HepG2 (cell line): ENCODE data around the gene GPR39. TPM values are rescaled to one million over a fixed set of nuclear protein-coding genes. Genes with fewer than 3 reads are reported as not detected.

ENCODE experiments used
- ATAC-seq: fragments of 200-7000 bp; cut with Tn5 transposase; 3 replicates; pipeline ENCODE4 v1.9.1; 2020; ENCODE audit warnings: mild to moderate bottlenecking, moderate library complexity
- BruUV-seq: library from RNA; stranded (reverse); fragments of 400-500 nt; replicated peaks from 2 replicates; lab custom pipeline; 2021; lab: Mats Ljungman, UMichigan
- CTCF ChIA-PET: fragments of 300-600 bp; formaldehyde crosslinking; extraction: SDS; loops from one replicate; lab custom pipeline; 2021; ENCODE audit warnings: low total read pairs, inconsistent platforms, low intra/inter-chr PET ratio; lab: Yijun Ruan, JAX
- POLR2A ChIA-PET: fragments of 350-600 bp; sonication (Branson Sonifier 250); formaldehyde crosslinking; loops from one replicate; lab custom pipeline; 2020; ENCODE audit warnings: antibody characterized with exemption, inconsistent platforms; lab: Yijun Ruan, JAX
- DNase-seq: peaks from one replicate; pipeline ENCODE4 v3.0.0-alpha.2; 2015; ENCODE audit warnings: low spot score
- FAIRE-seq: peaks from 3 replicates; lab custom pipeline; 2011; peaks lifted over from hg19 to GRCh38; lab: Jason Lieb, UNC
- H2AFZ ChIP-seq: one replicate; pipeline ENCODE4 v1.6.1; 2011; ENCODE audit warnings: low read length, inconsistent platforms
- H3K27ac ChIP-seq: fragments of 300-600 bp; 3 replicates; pipeline ENCODE4 v1.8.0; 2011; ENCODE audit warnings: mixed run types, mild to moderate bottlenecking, mixed read lengths, low read length, inconsistent platforms; ENCODE audit not compliant: insufficient read depth; ENCODE audit errors: extremely low read length
- H3K27me3 ChIP-seq, 2 experiments: fragments of 200-600 bp in 1 of 2; 2 replicates in 1 of 2; 3 replicates in 1 of 2; pipeline versions ENCODE4 v1.6.0 to v1.8.0; 2011; ENCODE audit warnings: low read length in 2 of 2, mild to moderate bottlenecking in 2 of 2, moderate library complexity in 2 of 2, inconsistent platforms in 1 of 2; ENCODE audit not compliant: insufficient read depth in 2 of 2, control insufficient read depth in 1 of 2
- H3K36me3 ChIP-seq, 2 experiments: fragments of 200-600 bp in 1 of 2; replicated peaks in 1 of 2; 2 replicates in 1 of 2; 3 replicates in 1 of 2; pipeline versions ENCODE4 v1.5.1 to v1.8.0; 2011; ENCODE audit warnings: low read length in 2 of 2, inconsistent platforms in 1 of 2; ENCODE audit not compliant: insufficient read depth in 2 of 2, control insufficient read depth in 1 of 2
- H3K4me1 ChIP-seq: 2 replicates; pipeline ENCODE4 v1.5.1; 2012; ENCODE audit warnings: low read length, inconsistent platforms; ENCODE audit not compliant: insufficient read depth
- H3K4me2 ChIP-seq: 2 replicates; pipeline ENCODE4 v1.6.0; 2011; ENCODE audit warnings: low read depth, low read length, inconsistent platforms
- H3K4me3 ChIP-seq, 3 experiments: fragments of 200-600 bp in 1 of 3; sonication (generic), shearing (Covaris generic) in 1 of 3; replicated peaks in 1 of 3; 2 replicates each; pipeline ENCODE4 v1.5.1; 2011 to 2016; ENCODE audit warnings: low read length in 3 of 3, inconsistent platforms in 2 of 3, low read depth in 2 of 3, mild to moderate bottlenecking in 2 of 3, control low read depth in 1 of 3, mixed read lengths in 1 of 3; ENCODE audit not compliant: insufficient read depth in 1 of 3
- H3K79me2 ChIP-seq: one replicate; pipeline ENCODE4 v1.6.1; 2011; ENCODE audit warnings: low read length, inconsistent platforms; ENCODE audit not compliant: insufficient read depth
- H3K9ac ChIP-seq: 2 replicates; pipeline ENCODE4 v1.6.0; 2011; ENCODE audit warnings: mild to moderate bottlenecking, low read depth, low read length, inconsistent platforms; ENCODE audit not compliant: insufficient read depth
- H3K9me3 ChIP-seq: 2 replicates; pipeline ENCODE4 v1.5.1; 2012; ENCODE audit warnings: mild to moderate bottlenecking, low read length
- H4K20me1 ChIP-seq: 2 replicates; pipeline ENCODE4 v1.6.0; 2011; ENCODE audit warnings: inconsistent platforms, mild to moderate bottlenecking, low read length, moderate library complexity; ENCODE audit not compliant: insufficient read depth
- ARNTL ChIP-seq: sonication (generic); formaldehyde crosslinking; IDR thresholded peaks from 2 replicates; pipeline ENCODE4 v1.4.0; 2020; ENCODE audit warnings: mild to moderate bottlenecking, missing genetic modification reagents
- CREM ChIP-seq, 2 experiments: sonication (generic) in 1 of 2; formaldehyde crosslinking in 1 of 2; IDR thresholded peaks; 2 replicates each; pipeline versions ENCODE4 v1.4.0 to v1.6.1; 2016 to 2020; ENCODE audit warnings: antibody characterized with exemption in 1 of 2, mild to moderate bottlenecking in 1 of 2, missing genetic modification reagents in 1 of 2
- DMAP1 ChIP-seq: IDR thresholded peaks from 2 replicates; pipeline ENCODE4 v1.6.1; 2016
- KLF16 ChIP-seq, 2 experiments: sonication (generic) in 1 of 2; formaldehyde crosslinking in 1 of 2; IDR thresholded peaks; 2 replicates each; pipeline versions ENCODE4 v1.6.1 to v1.8.0; 2016 to 2023; ENCODE audit warnings: missing genetic modification reagents in 2 of 2, missing compliant biosample characterization in 1 of 2
- MEIS2 ChIP-seq: sonication (generic); formaldehyde crosslinking; IDR thresholded peaks from 2 replicates; pipeline ENCODE4 v1.9.0; 2021; ENCODE audit warnings: mild to moderate bottlenecking, missing genetic modification reagents
- ZKSCAN5 ChIP-seq: sonication (generic); formaldehyde crosslinking; IDR thresholded peaks from 2 replicates; pipeline ENCODE4 v1.5.1; 2020; ENCODE audit warnings: mild to moderate bottlenecking, missing genetic modification reagents
- ZNF660 ChIP-seq: sonication (generic); formaldehyde crosslinking; IDR thresholded peaks from 2 replicates; pipeline ENCODE4 v1.5.1; 2020; ENCODE audit warnings: mild to moderate bottlenecking, low read depth, missing genetic modification reagents, borderline replicate concordance
- WGBS: methylation state at CpG from one replicate; pipeline ENCODE4 v1.1.6; 2017; ENCODE audit warnings: low lambda C conversion rate; 5-methylcytosine and 5-hydroxymethylcytosine counted together
- in situ Hi-C: cut with HindIII; loops from 2 replicates; pipeline ENCODE4 v1.10.0; 2017; ENCODE audit warnings: low pct_unique_long_range_greater_than_20kb; ENCODE audit not compliant: extremely low pct_ligation_motif_present
- intact Hi-C: fragments of 100-400 bp; cut with micrococcal nuclease; formaldehyde crosslinking; loops from one replicate; pipeline ENCODE4 v1.10.0; 2022; ENCODE audit not compliant: unreplicated experiment
- polyA plus RNA-seq, 8 experiments: library from polyadenylated mRNA; depleted of rRNA in 3 of 8; stranded (reverse) in 7 of 8; unstranded in 1 of 8; fragments of >200 nt; fragmentation: Illumina TruSeq in 4 of 8; extraction: Trizol in 4 of 8; gene quantifications; 2 replicates each; pipeline versions ENCODE4 v1.2.1 to v1.2.3, GENCODE V29; 2011 to 2016; ENCODE audit warnings: low read depth in 4 of 8, missing spikeins in 1 of 8, mixed read lengths in 1 of 8; ENCODE audit not compliant: insufficient read depth in 1 of 8
- total RNA-seq, 5 experiments: library from RNA; depleted of rRNA; stranded (reverse); fragments of >200 nt; fragmentation: Illumina TruSeq; extraction: Trizol; gene quantifications; 2 replicates each; pipeline ENCODE4 v1.2.3, GENCODE V29; 2016; ENCODE audit warnings: low read depth in 1 of 5
- TF ChIP-seq, protein P1 (sequence below): sonication (generic); formaldehyde crosslinking; IDR thresholded peaks from 2 replicates; pipeline ENCODE4 v1.4.0; 2020; ENCODE audit warnings: missing genetic modification reagents
- TF ChIP-seq, protein P2 (sequence below): sonication (generic); formaldehyde crosslinking; IDR thresholded peaks from 2 replicates; pipeline ENCODE4 v1.4.0; 2020; ENCODE audit warnings: low read depth, mild to moderate bottlenecking, missing genetic modification reagents

Gene GPR39
- total and polyA plus RNA-seq, 2 of the 13 experiments (the other 11 are each of a cell fraction or from before 2014, with no cell fraction given) = 0.16 to 0.62 TPM

DNA sequence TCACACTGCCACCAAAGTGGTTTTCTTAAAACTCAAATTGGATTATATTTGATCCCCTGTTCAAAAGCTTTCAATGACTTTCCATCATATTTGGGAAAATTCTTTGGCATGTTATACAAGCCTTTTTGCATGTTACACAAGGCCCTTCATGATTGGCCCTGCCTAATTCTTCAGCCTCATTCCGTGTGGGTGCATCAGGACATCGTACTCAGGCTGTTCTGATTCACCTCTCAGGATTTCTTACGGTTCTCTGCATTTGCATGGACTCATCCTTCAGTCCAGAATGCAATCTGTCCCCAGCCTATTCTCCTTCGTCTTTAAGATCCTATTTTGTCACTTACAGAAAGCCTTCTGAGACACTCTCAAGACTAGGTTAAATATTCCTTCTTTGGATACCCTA lies 145.6 kb downstream of the GPR39 start (continued):
- TF ChIP-seq, protein P1, sequence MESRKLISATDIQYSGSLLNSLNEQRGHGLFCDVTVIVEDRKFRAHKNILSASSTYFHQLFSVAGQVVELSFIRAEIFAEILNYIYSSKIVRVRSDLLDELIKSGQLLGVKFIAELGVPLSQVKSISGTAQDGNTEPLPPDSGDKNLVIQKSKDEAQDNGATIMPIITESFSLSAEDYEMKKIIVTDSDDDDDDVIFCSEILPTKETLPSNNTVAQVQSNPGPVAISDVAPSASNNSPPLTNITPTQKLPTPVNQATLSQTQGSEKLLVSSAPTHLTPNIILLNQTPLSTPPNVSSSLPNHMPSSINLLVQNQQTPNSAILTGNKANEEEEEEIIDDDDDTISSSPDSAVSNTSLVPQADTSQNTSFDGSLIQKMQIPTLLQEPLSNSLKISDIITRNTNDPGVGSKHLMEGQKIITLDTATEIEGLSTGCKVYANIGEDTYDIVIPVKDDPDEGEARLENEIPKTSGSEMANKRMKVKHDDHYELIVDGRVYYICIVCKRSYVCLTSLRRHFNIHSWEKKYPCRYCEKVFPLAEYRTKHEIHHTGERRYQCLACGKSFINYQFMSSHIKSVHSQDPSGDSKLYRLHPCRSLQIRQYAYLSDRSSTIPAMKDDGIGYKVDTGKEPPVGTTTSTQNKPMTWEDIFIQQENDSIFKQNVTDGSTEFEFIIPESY = no peak
- no peak for TF ChIP-seq ZKSCAN5 (CRISPR knock-in tag)

DNA sequence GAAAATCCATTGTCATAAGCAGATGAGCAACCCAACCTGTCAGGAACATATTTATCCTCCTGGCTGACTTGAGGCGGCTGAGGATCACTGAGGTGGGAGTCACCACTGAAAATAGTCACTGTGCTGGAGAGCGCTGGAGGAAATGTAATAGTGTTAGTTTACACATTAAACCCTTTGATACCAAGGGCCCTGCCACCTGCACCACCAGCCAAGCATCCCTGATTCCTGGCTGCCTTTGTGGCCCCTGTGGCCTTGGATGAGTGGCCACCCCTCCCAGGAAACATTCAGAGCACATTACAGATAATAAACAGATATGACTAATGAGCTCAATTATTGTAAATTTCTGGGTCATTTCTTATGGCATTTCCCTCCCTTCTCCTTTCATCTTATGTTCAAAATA lies 147.5 kb downstream of the GPR39 start:
- intact Hi-C loops (no loop called here), in situ Hi-C loops (no loop called here)
- Histone ChIP-seq H2AFZ (no peak overlapping the region), H3K9ac (no peak overlapping the region), H3K9me3 (peaks cover 16% of the 10 kb centered on the region; the same call in 1 of the 2 replicates), H3K27ac (no peak overlapping the region), H3K4me2 (no peak overlapping the region), H3K4me3 (no peak overlapping the region), H3K79me2 (no peaks in the 10 kb centered on the region), H3K4me1 (no peaks in the 10 kb centered on the region), H3K36me3 (no peaks in the 10 kb centered on the region), H4K20me1 (no peaks in the 10 kb centered on the region), H3K27me3 (no peaks in the 10 kb centered on the region)
- TF ChIP-seq, protein P2, sequence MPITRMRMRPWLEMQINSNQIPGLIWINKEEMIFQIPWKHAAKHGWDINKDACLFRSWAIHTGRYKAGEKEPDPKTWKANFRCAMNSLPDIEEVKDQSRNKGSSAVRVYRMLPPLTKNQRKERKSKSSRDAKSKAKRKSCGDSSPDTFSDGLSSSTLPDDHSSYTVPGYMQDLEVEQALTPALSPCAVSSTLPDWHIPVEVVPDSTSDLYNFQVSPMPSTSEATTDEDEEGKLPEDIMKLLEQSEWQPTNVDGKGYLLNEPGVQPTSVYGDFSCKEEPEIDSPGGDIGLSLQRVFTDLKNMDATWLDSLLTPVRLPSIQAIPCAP (CRISPR knock-in tag) = no peak
- TF ChIP-seq DMAP1 (CRISPR knock-in tag) (no peak), ARNTL (CRISPR knock-in tag) (no peak), KLF16 (CRISPR knock-in tag; IDR thresholded peaks at IDR 0.05) (no peak), ZNF660 (CRISPR knock-in tag) (no peak), MEIS2 (CRISPR knock-in tag) (no peak), CREM (IDR thresholded peaks at IDR 0.05) (no peak), CREM (CRISPR knock-in tag; IDR thresholded peaks at IDR 0.05) (no peak)
- ChIA-PET POLR2A (no interaction called here), CTCF (no interaction called here)
- FAIRE-seq (no peak), ATAC-seq (no peak), DNase-seq (no peak)
- 50% methylated on average over 2 of the region's 2 CpGs for WGBS
- no TSS peak for BruUV-seq
